ENCODE measurements around the gene IL1RAPL2.
A peak's percentile ranks its signal among the peaks of the same experiment; 100 is the strongest.

The IL1RAPL2 gene

DNA sequence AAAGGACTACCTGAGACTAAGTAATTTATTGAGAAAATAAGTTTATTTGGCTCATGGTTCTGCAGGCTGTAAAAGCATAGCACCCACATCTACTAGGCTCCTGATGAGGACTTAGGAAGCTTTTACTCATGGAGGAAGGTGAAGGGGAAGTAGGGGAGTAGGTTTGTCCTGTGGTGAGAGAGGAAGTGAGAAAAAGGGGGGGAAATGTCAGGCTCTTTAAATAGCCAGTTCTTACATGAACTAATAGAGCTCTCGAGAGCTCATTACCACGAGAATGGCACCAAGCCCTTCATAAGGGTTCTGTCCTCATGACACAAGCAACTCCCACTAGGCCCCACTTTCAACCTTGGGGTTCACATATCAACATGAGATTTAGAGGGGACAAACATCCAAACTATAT is 1130.9 kb downstream of the IL1RAPL2 start:
- H3K4me3 ChIP-seq (ENCODE audit: low read depth, low read length), result no peak overlapping the region
- no peak for TF ChIP-seq CTCF (conservative IDR thresholded peaks at IDR 0.05; ENCODE audit: low read depth, low read length)
- DNase-seq (ENCODE audit: low read depth), result no peak

DNA sequence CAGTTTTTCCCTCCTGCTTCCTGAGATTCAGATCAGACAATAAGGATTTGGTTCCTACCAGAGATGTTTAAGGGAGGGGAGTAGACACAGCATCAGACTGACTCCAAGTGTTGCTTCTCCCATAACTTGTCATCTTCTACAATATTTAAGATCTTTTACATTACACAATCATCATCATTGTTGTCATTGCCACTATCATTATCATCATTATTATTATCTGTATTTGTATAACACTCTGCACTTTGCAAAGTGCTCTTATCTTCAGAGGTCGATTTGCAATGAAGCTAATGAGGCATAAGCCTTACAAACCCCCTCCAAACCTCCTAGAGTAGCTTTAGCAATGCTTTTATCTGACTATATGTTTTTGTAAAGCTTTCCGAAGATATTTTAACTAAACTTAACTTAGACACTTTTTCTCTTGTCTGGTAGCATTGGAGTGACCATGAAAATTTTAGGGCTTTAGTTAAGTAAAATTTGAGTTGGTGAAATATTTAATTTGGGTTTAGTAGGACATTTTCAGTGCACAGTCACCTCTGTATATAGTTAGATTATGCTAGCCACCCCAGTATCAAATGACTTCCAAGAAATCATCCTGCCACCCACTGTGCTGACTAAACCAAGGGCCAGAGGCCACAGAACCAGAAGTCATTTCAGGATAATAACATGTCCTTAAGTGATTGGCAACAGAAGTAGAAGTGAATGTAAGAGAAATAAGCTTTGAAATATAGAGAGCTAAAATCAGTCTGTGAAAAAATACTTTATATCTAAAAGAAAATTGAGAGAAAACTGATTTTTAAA is 1132.2 kb downstream of the IL1RAPL2 start:
- H3K4me3 ChIP-seq (ENCODE audit: low read depth, low read length), result no peak overlapping the region
- DNase-seq (ENCODE audit: low read depth), result peak; percentile 61
- no peak for TF ChIP-seq CTCF (conservative IDR thresholded peaks at IDR 0.05; ENCODE audit: low read depth, low read length)

DNA sequence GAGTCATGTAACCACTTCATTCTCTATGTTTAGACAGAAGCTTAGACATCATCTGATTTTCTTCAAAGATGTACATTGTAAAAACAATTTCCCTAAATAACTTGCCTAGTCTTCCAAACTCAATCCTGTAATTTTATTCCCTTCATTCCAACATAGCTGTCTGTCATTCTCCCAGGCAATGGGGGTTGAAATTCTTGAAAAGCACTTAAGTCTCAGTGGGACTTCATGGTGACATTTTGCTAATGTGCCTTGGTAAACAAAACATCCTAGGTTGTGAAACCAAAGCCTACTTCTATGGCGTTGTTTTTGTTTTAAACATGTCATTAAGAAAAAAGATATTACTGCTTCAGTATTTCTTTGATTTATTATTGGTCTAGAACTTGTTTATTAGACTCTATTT is 1134.3 kb downstream of the IL1RAPL2 start:
- H3K4me3 ChIP-seq (ENCODE audit: low read depth, low read length), result no peak overlapping the region
- no peak for DNase-seq (ENCODE audit: low read depth)
- TF ChIP-seq CTCF (conservative IDR thresholded peaks at IDR 0.05; ENCODE audit: low read depth, low read length), result no peak

GRCh38 chrX:105701310-105702052 is 1135.5 kb downstream of the IL1RAPL2 start:
- H3K4me3 ChIP-seq (ENCODE audit: low read depth, low read length), result no peak overlapping the region
- TF ChIP-seq CTCF (conservative IDR thresholded peaks at IDR 0.05; ENCODE audit: low read depth, low read length), result peak; percentile 31
- DNase-seq (ENCODE audit: low read depth), result peak; percentile 38

DNA sequence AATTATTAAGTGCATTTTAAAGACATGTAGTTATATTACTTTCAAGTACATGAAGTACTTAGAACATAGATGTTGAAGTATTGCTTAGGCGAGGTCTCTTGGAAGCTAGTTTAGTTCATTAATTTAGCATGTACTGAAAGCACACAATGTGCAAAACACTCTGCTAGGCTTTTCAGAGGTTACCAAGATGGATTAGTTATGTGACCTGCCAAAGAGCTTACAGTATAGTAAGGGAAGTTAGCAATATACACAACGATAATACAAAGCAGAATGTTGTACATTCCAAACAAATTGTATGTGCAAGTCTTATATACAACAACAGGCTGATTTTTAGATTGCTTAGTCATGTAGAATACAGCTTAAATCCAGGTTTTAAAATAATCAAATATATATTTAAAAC is 1137.9 kb downstream of the IL1RAPL2 start:
- no peak for TF ChIP-seq CTCF (conservative IDR thresholded peaks at IDR 0.05; ENCODE audit: low read depth, low read length)
- DNase-seq (ENCODE audit: low read depth), result no peak
- H3K4me3 ChIP-seq (ENCODE audit: low read depth, low read length), result no peak overlapping the region

GRCh38 chrX:105706041-105706440 is 1140.0 kb downstream of the IL1RAPL2 start:
- TF ChIP-seq CTCF (conservative IDR thresholded peaks at IDR 0.05; ENCODE audit: low read depth, low read length), result no peak
- peak; percentile 52 for DNase-seq (ENCODE audit: low read depth)
- no peak overlapping the region for H3K4me3 ChIP-seq (ENCODE audit: low read depth, low read length)

Measured in choroid plexus epithelial cell (primary cell).